ENCODE data around the gene RMND5A.

RMND5A gene

GRCh38 chr2:86815611-86816010, 95.5 kb downstream of the RMND5A start:
- Histone ChIP-seq H4K20me1 (ENCODE audit: low read depth, low read length) (no peaks in the 10 kb centered on the region), H3K9ac (ENCODE audit: low read length) (no peak overlapping the region), H3K79me2 (ENCODE audit: insufficient read depth, low read length) (no peaks in the 10 kb centered on the region), H3K9me2 (replicated peaks; ENCODE audit: insufficient read depth, low read length) (no peaks in the 10 kb centered on the region), H3K36me3 (ENCODE audit: low read length) (no peaks in the 10 kb centered on the region), H3K27me3 (ENCODE audit: low read length) (no peaks in the 10 kb centered on the region), H2AFZ (ENCODE audit: low read depth, low read length, severe bottlenecking) (no peak overlapping the region), H3F3A (ENCODE audit: insufficient read depth) (no peaks in the 10 kb centered on the region), H3K27ac (ENCODE audit: low read depth, low read length) (no peak overlapping the region), H3K9me3 (ENCODE audit: insufficient read depth, low read length) (no peaks in the 10 kb centered on the region), H3K4me3 (ENCODE audit: insufficient read depth, low read length, poor library complexity, severe bottlenecking) (no peak overlapping the region), H3K4me2 (ENCODE audit: low read depth, low read length, poor library complexity, severe bottlenecking) (no peak overlapping the region)
- no peak for TF ChIP-seq CTCF (IDR thresholded peaks at IDR 0.05; ENCODE audit: insufficient read depth, low read length, poor library complexity, severe bottlenecking)
- TF ChIP-seq EZH2phosphoT487 (conservative IDR thresholded peaks at IDR 0.05; ENCODE audit: low read length) = no peak

- no peaks in the 10 kb centered on the region for H3K9me3 ChIP-seq (ENCODE audit: insufficient read depth, low read length)
- no peaks in the 10 kb centered on the region for H3F3A ChIP-seq (ENCODE audit: insufficient read depth)
- no peak overlapping the region for H3K4me2 ChIP-seq (ENCODE audit: low read depth, low read length, poor library complexity, severe bottlenecking)
- no peaks in the 10 kb centered on the region for H3K79me2 ChIP-seq (ENCODE audit: insufficient read depth, low read length)
- no peak overlapping the region for H3K4me3 ChIP-seq (ENCODE audit: insufficient read depth, low read length, poor library complexity, severe bottlenecking)
- no peak overlapping the region for H3K9ac ChIP-seq (ENCODE audit: low read length)
- no peaks in the 10 kb centered on the region for H3K36me3 ChIP-seq (ENCODE audit: low read length)
- no peak overlapping the region for H2AFZ ChIP-seq (ENCODE audit: low read depth, low read length, severe bottlenecking)
- H3K27ac ChIP-seq (ENCODE audit: low read depth, low read length) = no peak overlapping the region
- TF ChIP-seq EZH2phosphoT487 (conservative IDR thresholded peaks at IDR 0.05; ENCODE audit: low read length) (no peak), CTCF (IDR thresholded peaks at IDR 0.05; ENCODE audit: insufficient read depth, low read length, poor library complexity, severe bottlenecking) (no peak)
- H4K20me1 ChIP-seq (ENCODE audit: low read depth, low read length) = no peaks in the 10 kb centered on the region
- no peaks in the 10 kb centered on the region for H3K9me2 ChIP-seq (replicated peaks; ENCODE audit: insufficient read depth, low read length)
- no peaks in the 10 kb centered on the region for H3K27me3 ChIP-seq (ENCODE audit: low read length)
Measured at GRCh38 chr2:86818114-86818801, 98.2 kb downstream of the RMND5A start.

- Histone ChIP-seq H3K4me3 (ENCODE audit: insufficient read depth, low read length, poor library complexity, severe bottlenecking) (no peak overlapping the region), H3K27me3 (ENCODE audit: low read length) (no peaks in the 10 kb centered on the region), H3K36me3 (ENCODE audit: low read length) (no peaks in the 10 kb centered on the region), H3K9ac (ENCODE audit: low read length) (no peak overlapping the region), H4K20me1 (ENCODE audit: low read depth, low read length) (no peaks in the 10 kb centered on the region), H3K9me3 (ENCODE audit: insufficient read depth, low read length) (no peaks in the 10 kb centered on the region), H3K9me2 (replicated peaks; ENCODE audit: insufficient read depth, low read length) (no peaks in the 10 kb centered on the region), H3K4me2 (ENCODE audit: low read depth, low read length, poor library complexity, severe bottlenecking) (no peak overlapping the region), H3F3A (ENCODE audit: insufficient read depth) (no peaks in the 10 kb centered on the region), H3K27ac (ENCODE audit: low read depth, low read length) (no peak overlapping the region), H2AFZ (ENCODE audit: low read depth, low read length, severe bottlenecking) (no peak overlapping the region), H3K79me2 (ENCODE audit: insufficient read depth, low read length) (no peaks in the 10 kb centered on the region)
- TF ChIP-seq CTCF (IDR thresholded peaks at IDR 0.05; ENCODE audit: insufficient read depth, low read length, poor library complexity, severe bottlenecking) = no peak
- no peak for TF ChIP-seq EZH2phosphoT487 (conservative IDR thresholded peaks at IDR 0.05; ENCODE audit: low read length)
Measured at GRCh38 chr2:86818957-86819356, 98.9 kb downstream of the RMND5A start.

Data from SU-DHL-6 (cell line).